Loucy (cell line): ENCODE results near the gene MICAL2.

ENCODE experiments used
- H2AFZ ChIP-seq: fragments of 200-600 bp; sonication (generic); 2 replicates; pipeline ENCODE4 v1.6.0; 2016; ENCODE audit warnings: antibody characterized with exemption, mild to moderate bottlenecking, low read length, moderate library complexity
- H3F3A ChIP-seq: fragments of 200-600 bp; 2 replicates; pipeline ENCODE4 v1.6.0; 2016; ENCODE audit warnings: antibody characterized with exemption, low read depth, mild to moderate bottlenecking
- H3K27me3 ChIP-seq: fragments of 200-600 bp; sonication (generic); 2 replicates; pipeline ENCODE4 v1.6.1; 2014; ENCODE audit warnings: low read length, mild to moderate bottlenecking; ENCODE audit not compliant: insufficient read depth, poor library complexity, severe bottlenecking
- H3K36me3 ChIP-seq: fragments of 200-600 bp; sonication (generic); 2 replicates; pipeline ENCODE4 v1.6.1; 2016; ENCODE audit warnings: low read length; ENCODE audit not compliant: insufficient read depth
- H3K4me1 ChIP-seq: fragments of 200-600 bp; sonication (generic); 2 replicates; pipeline ENCODE4 v1.5.1; 2014; ENCODE audit warnings: low read length, mild to moderate bottlenecking; ENCODE audit not compliant: insufficient read depth, poor library complexity, severe bottlenecking
- H3K4me2 ChIP-seq: fragments of 200-600 bp; sonication (generic); 2 replicates; pipeline ENCODE4 v1.6.0; 2014; ENCODE audit warnings: antibody characterized with exemption, low read length, low read depth, mild to moderate bottlenecking; ENCODE audit not compliant: poor library complexity, severe bottlenecking
- H3K4me3 ChIP-seq: fragments of 200-600 bp; sonication (generic); 2 replicates; pipeline ENCODE4 v1.5.1; 2014; ENCODE audit warnings: low read length, mild to moderate bottlenecking, mixed read lengths; ENCODE audit not compliant: poor library complexity, severe bottlenecking
- H3K79me2 ChIP-seq: fragments of 200-600 bp; sonication (generic); 2 replicates; pipeline ENCODE4 v1.6.1; 2014; ENCODE audit warnings: low read length; ENCODE audit not compliant: insufficient read depth
- H3K9ac ChIP-seq: fragments of 200-600 bp; sonication (generic); 2 replicates; pipeline ENCODE4 v1.6.0; 2014; ENCODE audit warnings: mild to moderate bottlenecking, low read depth, low read length, moderate library complexity; ENCODE audit not compliant: poor library complexity, severe bottlenecking
- H3K9me2 ChIP-seq: fragments of 200-600 bp; sonication (generic); replicated peaks from 2 replicates; pipeline ENCODE4 v1.6.1; 2016; ENCODE audit warnings: low read depth, low read length, mixed read lengths
- H3K9me3 ChIP-seq: fragments of 200-600 bp; sonication (generic); 2 replicates; pipeline ENCODE4 v1.6.1; 2014; ENCODE audit warnings: mild to moderate bottlenecking, antibody characterized with exemption, low read length, low read depth; ENCODE audit not compliant: insufficient read depth
- H4K20me1 ChIP-seq: fragments of 200-600 bp; sonication (generic); 2 replicates; pipeline ENCODE4 v1.6.0; 2014; ENCODE audit warnings: antibody characterized with exemption, low read length, mild to moderate bottlenecking; ENCODE audit not compliant: insufficient read depth, poor library complexity, severe bottlenecking
- EZH2phosphoT487 ChIP-seq: fragments of 200-600 bp; IDR thresholded peaks from 2 replicates; pipeline ENCODE4 v1.6.1; 2018; ENCODE audit warnings: antibody characterized with exemption, mild to moderate bottlenecking, moderate library complexity, borderline replicate concordance
- TF ChIP-seq, protein P1 (sequence below): fragments of 200-600 bp; sonication (generic); conservative IDR thresholded peaks from 2 replicates; pipeline ENCODE4 v1.5.1; 2014; ENCODE audit warnings: mild to moderate bottlenecking, antibody characterized with exemption, low read length

The MICAL2 gene

GRCh38 chr11:12070446-12071267 lies 39.7 kb upstream of the MICAL2 start:
- Histone ChIP-seq H3K9ac (no peak overlapping the region), H3K4me2 (peak overlapping the region; percentile 10), H3K4me1 (peaks cover 28% of the 10 kb centered on the region), H3K36me3 (no peaks in the 10 kb centered on the region), H3K9me3 (no peaks in the 10 kb centered on the region), H4K20me1 (no peaks in the 10 kb centered on the region), H3K79me2 (no peaks in the 10 kb centered on the region), H3K9me2 (no peaks in the 10 kb centered on the region), H3K27me3 (no peaks in the 10 kb centered on the region), H3F3A (no peaks in the 10 kb centered on the region), H3K4me3 (no peak overlapping the region), H2AFZ (no peak overlapping the region)
- TF ChIP-seq EZH2phosphoT487 = no peak
- TF ChIP-seq, protein P1, sequence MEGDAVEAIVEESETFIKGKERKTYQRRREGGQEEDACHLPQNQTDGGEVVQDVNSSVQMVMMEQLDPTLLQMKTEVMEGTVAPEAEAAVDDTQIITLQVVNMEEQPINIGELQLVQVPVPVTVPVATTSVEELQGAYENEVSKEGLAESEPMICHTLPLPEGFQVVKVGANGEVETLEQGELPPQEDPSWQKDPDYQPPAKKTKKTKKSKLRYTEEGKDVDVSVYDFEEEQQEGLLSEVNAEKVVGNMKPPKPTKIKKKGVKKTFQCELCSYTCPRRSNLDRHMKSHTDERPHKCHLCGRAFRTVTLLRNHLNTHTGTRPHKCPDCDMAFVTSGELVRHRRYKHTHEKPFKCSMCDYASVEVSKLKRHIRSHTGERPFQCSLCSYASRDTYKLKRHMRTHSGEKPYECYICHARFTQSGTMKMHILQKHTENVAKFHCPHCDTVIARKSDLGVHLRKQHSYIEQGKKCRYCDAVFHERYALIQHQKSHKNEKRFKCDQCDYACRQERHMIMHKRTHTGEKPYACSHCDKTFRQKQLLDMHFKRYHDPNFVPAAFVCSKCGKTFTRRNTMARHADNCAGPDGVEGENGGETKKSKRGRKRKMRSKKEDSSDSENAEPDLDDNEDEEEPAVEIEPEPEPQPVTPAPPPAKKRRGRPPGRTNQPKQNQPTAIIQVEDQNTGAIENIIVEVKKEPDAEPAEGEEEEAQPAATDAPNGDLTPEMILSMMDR = no peak

DNA sequence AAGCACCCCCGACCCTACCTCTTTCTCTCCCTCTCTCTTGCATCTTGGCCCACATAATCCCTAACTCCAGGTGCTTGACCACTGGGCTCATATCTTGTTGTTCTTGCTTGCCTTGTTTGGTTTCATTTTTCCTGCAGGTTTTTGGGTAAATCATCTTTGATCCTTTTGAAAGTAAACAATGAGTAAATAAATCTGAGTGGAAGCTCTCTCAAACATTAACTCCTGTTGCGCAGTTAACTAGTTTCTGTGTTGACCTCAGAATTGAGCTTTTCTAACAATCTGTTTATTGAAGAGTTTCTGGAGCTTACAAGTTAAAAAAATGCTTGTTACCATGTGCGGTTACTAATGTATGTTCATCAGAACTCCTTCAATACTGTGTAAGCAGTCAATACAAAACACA lies 38.8 kb upstream of the MICAL2 start:
- Histone ChIP-seq H3K4me1 (peaks cover 23% of the 10 kb centered on the region), H3K9me3 (no peaks in the 10 kb centered on the region), H3K27me3 (no peaks in the 10 kb centered on the region), H3K4me2 (peak overlapping the region; percentile 10), H3K9me2 (no peaks in the 10 kb centered on the region), H2AFZ (no peak overlapping the region), H3K79me2 (no peaks in the 10 kb centered on the region), H4K20me1 (no peaks in the 10 kb centered on the region), H3K4me3 (no peak overlapping the region), H3K9ac (no peak overlapping the region), H3K36me3 (no peaks in the 10 kb centered on the region), H3F3A (no peaks in the 10 kb centered on the region)
- no peak for TF ChIP-seq EZH2phosphoT487

- Histone ChIP-seq H3K27me3 (no peaks in the 10 kb centered on the region), H3K9me3 (no peaks in the 10 kb centered on the region), H4K20me1 (no peaks in the 10 kb centered on the region), H3F3A (no peaks in the 10 kb centered on the region), H3K4me1 (peaks cover 12% of the 10 kb centered on the region), H2AFZ (no peak overlapping the region), H3K9me2 (no peaks in the 10 kb centered on the region), H3K36me3 (no peaks in the 10 kb centered on the region), H3K4me3 (no peak overlapping the region), H3K79me2 (no peaks in the 10 kb centered on the region), H3K9ac (no peak overlapping the region), H3K4me2 (no peak overlapping the region)
- TF ChIP-seq, protein P1 = no peak
- TF ChIP-seq EZH2phosphoT487 = no peak
Observed at GRCh38 chr11:12073436-12073835, 37.0 kb upstream of the MICAL2 start.

DNA sequence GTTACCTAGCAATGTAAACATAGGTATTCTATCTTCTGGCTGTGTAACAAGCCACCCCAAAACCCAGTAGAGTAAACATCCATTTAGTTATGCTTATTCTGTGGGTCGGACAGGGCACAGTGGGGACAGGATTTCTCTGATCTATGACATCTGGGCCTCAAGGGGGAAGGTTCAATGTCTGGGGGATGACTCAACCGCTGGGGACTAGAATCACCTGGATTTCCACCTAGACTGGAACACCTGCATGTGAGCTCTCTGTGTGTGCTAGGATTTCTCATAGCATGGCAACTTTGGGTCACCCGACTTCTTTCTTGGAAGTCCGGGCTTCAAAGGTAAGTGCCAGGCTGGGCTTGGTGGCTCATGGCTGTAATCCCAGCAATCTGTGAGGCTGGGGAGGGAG lies 36.5 kb upstream of the MICAL2 start:
- no peak overlapping the region for H3K4me2 ChIP-seq
- H3K9me2 ChIP-seq = no peaks in the 10 kb centered on the region
- TF ChIP-seq EZH2phosphoT487 = no peak
- TF ChIP-seq, protein P1 = no peak
- no peak overlapping the region for H3K4me3 ChIP-seq
- H3K9me3 ChIP-seq = no peaks in the 10 kb centered on the region
- no peak overlapping the region for H2AFZ ChIP-seq
- peaks cover 12% of the 10 kb centered on the region for H3K4me1 ChIP-seq
- H3K79me2 ChIP-seq = no peaks in the 10 kb centered on the region
- no peaks in the 10 kb centered on the region for H3K36me3 ChIP-seq
- no peaks in the 10 kb centered on the region for H3K27me3 ChIP-seq
- no peak overlapping the region for H3K9ac ChIP-seq
- H3F3A ChIP-seq = no peaks in the 10 kb centered on the region
- H4K20me1 ChIP-seq = no peaks in the 10 kb centered on the region
